Motor neuron (in vitro differentiated cells): Measurements from ENCODE around the gene AFF1. TPM values are rescaled to one million over a fixed set of nuclear protein-coding genes. Genes with fewer than 3 reads are reported as not detected.

Experiments used
- ATAC-seq, 8 experiments: fragments of 200-7000 bp; cut with Tn5 transposase; replicated peaks in 6 of 8; 2 replicates each; pipeline ENCODE4 v1.8.0; 2021; ENCODE audit warnings: mild to moderate bottlenecking in 8 of 8, moderate library complexity in 8 of 8
- H3K27ac ChIP-seq, 2 donors: fragments of 250-450 bp; sonication (Bioruptor Pico); 2 replicates each; pipeline ENCODE4 v1.9.0; 2021; ENCODE audit warnings: antibody characterized with exemption in 2 of 2, mild to moderate bottlenecking in 2 of 2, moderate library complexity in 1 of 2
- H3K4me1 ChIP-seq, 2 donors: fragments of 250-450 bp; sonication (Bioruptor Pico); replicated peaks in 1 of 2; 2 replicates each; pipeline ENCODE4 v1.6.1; 2021; ENCODE audit warnings: antibody characterized with exemption in 2 of 2, mild to moderate bottlenecking in 2 of 2, moderate library complexity in 1 of 2
- H3K4me3 ChIP-seq, 5 donors: fragments of 250-450 bp; sonication (Bioruptor Pico); 2 replicates each; pipeline ENCODE4 v1.9.0; 2021; ENCODE audit warnings: antibody characterized with exemption in 5 of 5, mild to moderate bottlenecking in 5 of 5, moderate library complexity in 4 of 5
- WGBS, 10 experiments: fragments of 450-650 bp; shearing (Covaris generic); methylation state at CpG; one replicate each; pipeline ENCODE4 v1.0.0; 2022; 5-methylcytosine and 5-hydroxymethylcytosine counted together
- in situ Hi-C, 9 experiments: fragments of 400-800 bp; cut with MboI; loops; one replicate each; pipeline ENCODE4 v1.15.0; 2021; ENCODE audit warnings: low sequenced_read_pairs in 9 of 9, low pct_unique_long_range_greater_than_20kb in 2 of 9; ENCODE audit not compliant: unreplicated experiment in 9 of 9
- total RNA-seq, 8 experiments: library from RNA; unstranded; fragments of 300-600 nt; gene quantifications; 2 replicates each; pipeline versions ENCODE4 v1.2.3 to v1.2.4, GENCODE V29; 2022

Gene AFF1
- total RNA-seq, 8 experiments from 2014 or later = 7.7 to 47.0 (median 15.8) TPM

DNA sequence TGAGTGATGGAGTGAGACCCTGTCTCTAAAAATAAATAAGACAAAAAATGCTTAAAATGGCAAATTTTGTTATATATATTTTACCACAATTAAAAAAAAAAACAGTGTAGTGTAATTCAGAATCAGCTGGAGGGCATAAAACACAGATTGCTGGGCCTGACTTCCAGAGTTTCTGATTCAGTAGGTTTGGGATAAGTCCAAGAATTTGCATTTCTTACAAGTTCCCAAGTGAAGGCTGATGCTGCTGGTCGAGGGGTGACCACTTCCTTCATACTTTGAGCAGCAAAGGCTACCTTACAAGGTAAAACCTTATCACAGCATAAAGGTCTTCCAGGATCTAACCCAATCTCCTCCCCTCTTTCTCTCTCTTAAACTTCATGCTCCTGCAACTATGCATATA, 244.9 kb downstream of the AFF1 start:
- in situ Hi-C loops = no loop called here
- Histone ChIP-seq H3K27ac (no peak overlapping the region), H3K4me1 (no peaks in the 10 kb centered on the region), H3K4me3 (no peak overlapping the region)
- no peak for ATAC-seq
- WGBS, 10 experiments = 20 to 80% (median 65%) methylated on average over 1 of the region's 1 CpG; no CpG with 5 or more reads in 2 of the 10 experiments

DNA sequence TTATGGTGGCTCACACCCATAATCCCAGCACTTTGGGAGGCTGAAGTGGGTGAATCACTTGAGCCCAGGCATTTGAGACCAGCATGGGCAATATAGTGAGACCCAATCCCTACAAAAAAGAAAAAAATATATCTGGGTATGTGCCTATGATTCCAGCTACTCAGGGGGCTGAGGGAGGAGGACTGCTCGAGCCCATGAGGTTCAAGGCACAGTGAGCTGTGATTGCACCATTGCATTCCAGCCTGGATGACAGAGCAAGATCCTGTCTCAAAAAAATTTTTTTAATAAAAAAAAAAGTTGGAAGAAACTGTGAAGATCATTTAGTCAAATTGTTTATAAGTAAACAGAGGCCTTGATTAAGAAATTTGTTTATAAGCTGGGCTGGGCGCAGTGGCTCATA, 246.0 kb downstream of the AFF1 start:
- WGBS, 10 experiments = 25 to 100% (median 92%) methylated on average over 1 to 2 of the region's 2 CpGs; no CpG with 5 or more reads in 3 of the 10 experiments
- in situ Hi-C loops = no loop called here
- no peak for ATAC-seq

DNA sequence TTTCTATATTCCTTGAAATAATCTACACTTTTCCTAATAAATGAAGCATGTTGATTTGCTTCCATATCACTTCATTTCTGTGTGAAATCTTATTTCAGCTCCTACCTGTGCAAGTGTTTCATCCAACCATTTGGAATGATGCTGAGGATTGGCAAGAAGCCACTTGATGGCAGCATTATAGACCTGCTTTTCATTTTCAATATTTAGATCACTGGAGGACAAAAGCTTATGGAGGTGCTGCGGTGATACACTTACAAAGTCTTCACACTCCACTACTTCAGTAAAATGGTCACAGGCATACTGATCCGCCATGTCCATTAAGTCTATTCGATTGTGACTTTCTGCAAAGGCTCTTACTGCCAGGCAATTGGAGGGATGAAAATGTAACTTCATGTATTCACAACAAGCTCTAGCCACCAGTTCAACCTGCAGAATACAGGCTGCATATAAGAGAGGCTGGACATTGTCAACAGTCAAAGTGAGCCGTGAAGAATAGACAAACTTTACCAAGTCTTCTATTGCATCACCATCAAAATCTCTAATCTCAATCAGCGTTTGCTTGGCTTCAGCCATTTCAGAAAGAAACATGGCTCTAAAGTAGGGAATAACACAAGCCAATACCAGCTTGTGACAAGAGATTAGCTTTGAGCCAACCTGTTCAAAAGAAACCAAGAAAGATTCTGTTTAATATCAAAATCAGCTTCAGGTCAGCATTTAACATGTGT, 250.5 kb downstream of the AFF1 start:
- no peak overlapping the region for H3K27ac ChIP-seq
- no peaks in the 10 kb centered on the region for H3K4me1 ChIP-seq
- WGBS, 10 experiments = 90 to 100% (median 94%) methylated on average over 1 to 5 of the region's 5 CpGs; no CpG with 5 or more reads in 2 of the 10 experiments
- in situ Hi-C loops = no loop called here
- no peak for ATAC-seq
- no peak overlapping the region for H3K4me3 ChIP-seq

More for the DNA sequence above, 246.0 kb downstream of the AFF1 start:
- Histone ChIP-seq H3K4me1 (no peaks in the 10 kb centered on the region), H3K4me3 (no peak overlapping the region), H3K27ac (no peak overlapping the region)

DNA sequence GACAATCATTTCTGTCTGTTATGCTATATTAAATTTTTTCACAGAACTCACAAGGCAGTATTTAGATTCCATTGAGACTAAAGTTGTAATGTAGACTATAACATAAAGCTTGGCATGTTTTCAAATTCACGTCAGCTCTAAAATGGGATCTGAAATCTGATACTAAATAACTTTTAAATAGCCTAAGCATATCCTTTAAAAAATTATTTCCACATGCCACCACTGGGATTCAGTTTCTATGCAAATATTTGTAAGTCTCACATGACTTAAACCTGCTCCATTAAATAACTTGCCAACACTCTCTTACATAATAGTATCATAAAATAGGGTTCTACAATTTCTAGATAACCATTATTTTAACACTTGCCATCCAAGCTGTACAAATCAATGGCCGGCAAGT, 253.2 kb downstream of the AFF1 start:
- Histone ChIP-seq H3K4me1 (no peaks in the 10 kb centered on the region), H3K27ac (no peak overlapping the region), H3K4me3 (no peak overlapping the region)
- peak in 3 of 8 experiments; percentile 34 to 68 (median 61) for ATAC-seq
- 29 to 100% (median 94%) methylated on average over 1 to 2 of the region's 2 CpGs for WGBS, 10 experiments
- in situ Hi-C loops = no loop called here

DNA sequence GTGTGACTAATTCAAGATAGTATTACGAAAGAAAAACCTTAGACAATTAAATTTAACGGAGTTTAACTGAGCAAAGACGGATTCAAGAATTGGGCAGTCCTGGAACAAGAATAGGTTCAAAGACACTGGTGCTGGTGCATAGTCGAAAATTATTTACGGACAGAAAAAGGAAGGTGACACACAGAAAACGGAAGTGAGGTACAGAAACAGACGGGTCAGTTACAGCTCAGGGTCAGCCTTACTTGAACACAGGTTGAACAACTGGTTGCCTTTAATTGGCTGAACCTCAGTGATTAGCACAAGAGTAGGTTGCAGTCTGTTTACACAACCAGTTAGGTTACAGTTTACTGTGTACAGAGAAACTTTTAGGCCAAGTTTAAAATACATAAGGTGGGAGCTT, 254.1 kb downstream of the AFF1 start:
- 82 to 100% (median 93%) methylated on average over 3 to 7 of the region's 7 CpGs; no CpG with 5 or more reads in 1 of the 10 experiments for WGBS, 10 experiments

More for the DNA sequence above, 254.1 kb downstream of the AFF1 start:
- ATAC-seq = no peak
- Histone ChIP-seq H3K4me3 (no peak overlapping the region), H3K27ac (no peak overlapping the region), H3K4me1 (no peaks in the 10 kb centered on the region)
- in situ Hi-C loops = no loop called here

Other genes with a start within 250 kb of the AFF1 start
- under 1 TPM in 3 of 8 experiments, not detected in 5; 0.11 to 0.93 (median 0.19) TPM for gene SLC10A6, start 85.6 kb upstream of the AFF1 start, total RNA-seq
- 1 to 10 TPM in 2 of 8 experiments, under 1 TPM in 4, not detected in 2; 0.47 to 1.9 (median 0.86) TPM for gene C4orf36, start 42.6 kb upstream of the AFF1 start, total RNA-seq